H1 (cell line): Measurements from ENCODE around the gene E2F1.

ENCODE experiments used
- ATF2 ChIP-seq: IDR thresholded peaks from 2 replicates; pipeline ENCODE4 v1.6.1; 2012; ENCODE audit warnings: low read length, inconsistent platforms
- CTCF ChIP-seq, 3 experiments: IDR thresholded peaks; 1 replicate in 2 of 3; 2 replicates in 1 of 3; pipeline versions ENCODE4 v1.5.1 to v1.6.1; 2011; ENCODE audit warnings: low read length in 3 of 3, mild to moderate bottlenecking in 3 of 3, inconsistent platforms in 2 of 3, low read depth in 1 of 3, moderate library complexity in 1 of 3; ENCODE audit not compliant: insufficient read depth in 1 of 3; ENCODE audit errors: control extremely low read depth in 1 of 3
- EP300 ChIP-seq, 2 experiments: IDR thresholded peaks; 1 replicate in 1 of 2; 2 replicates in 1 of 2; pipeline ENCODE4 v1.6.1; 2011 to 2012; ENCODE audit warnings: low read depth in 2 of 2, low read length in 2 of 2, mild to moderate bottlenecking in 2 of 2, borderline replicate concordance in 1 of 2, inconsistent platforms in 1 of 2, moderate library complexity in 1 of 2
- EZH2 ChIP-seq: fragments of 200-600 bp; sonication (generic); IDR thresholded peaks from 2 replicates; pipeline ENCODE4 v1.7.1; 2012; ENCODE audit warnings: low read depth, mild to moderate bottlenecking, moderate library complexity, low read length, inconsistent platforms; ENCODE audit not compliant: severe bottlenecking
- FOSL1 ChIP-seq: IDR thresholded peaks from 2 replicates; pipeline ENCODE4 v1.6.1; 2011; ENCODE audit warnings: mild to moderate bottlenecking, low read depth, low read length, moderate library complexity; ENCODE audit not compliant: insufficient read depth
- HDAC6 ChIP-seq: IDR thresholded peaks from one replicate; pipeline ENCODE4 v1.7.1; 2012; ENCODE audit warnings: low read depth, mild to moderate bottlenecking, inconsistent platforms, low read length, moderate library complexity
- JUND ChIP-seq: IDR thresholded peaks from 2 replicates; pipeline ENCODE4 v1.6.1; 2011; ENCODE audit warnings: mild to moderate bottlenecking, improper control_type of control experiment, low read length
- POLR2A ChIP-seq, 2 experiments: IDR thresholded peaks; 1 replicate in 1 of 2; 2 replicates in 1 of 2; pipeline ENCODE4 v1.6.1; 2011; ENCODE audit warnings: low read depth in 2 of 2, low read length in 2 of 2, mild to moderate bottlenecking in 2 of 2; ENCODE audit errors: control extremely low read depth in 1 of 2
- SP1 ChIP-seq: IDR thresholded peaks from 2 replicates; pipeline ENCODE4 v1.6.1; 2011; ENCODE audit warnings: low read depth, low read length
- SUZ12 ChIP-seq: fragments of 200-600 bp; sonication (generic); IDR thresholded peaks from 2 replicates; pipeline ENCODE4 v1.6.1; 2012; ENCODE audit warnings: mild to moderate bottlenecking, inconsistent platforms, low read length, moderate library complexity, mixed read lengths
- TBP ChIP-seq: IDR thresholded peaks from 2 replicates; pipeline ENCODE4 v1.6.1; 2011; ENCODE audit warnings: low read depth, low read length, improper control_type of control experiment
- USF2 ChIP-seq: IDR thresholded peaks from 2 replicates; pipeline ENCODE4 v1.6.1; 2011; ENCODE audit warnings: low read length, improper control_type of control experiment
- ZNF274 ChIP-seq: IDR thresholded peaks from 2 replicates; pipeline ENCODE4 v1.7.0; 2012; ENCODE audit warnings: low read length, borderline replicate concordance; ENCODE audit errors: extremely low read depth

DNA sequence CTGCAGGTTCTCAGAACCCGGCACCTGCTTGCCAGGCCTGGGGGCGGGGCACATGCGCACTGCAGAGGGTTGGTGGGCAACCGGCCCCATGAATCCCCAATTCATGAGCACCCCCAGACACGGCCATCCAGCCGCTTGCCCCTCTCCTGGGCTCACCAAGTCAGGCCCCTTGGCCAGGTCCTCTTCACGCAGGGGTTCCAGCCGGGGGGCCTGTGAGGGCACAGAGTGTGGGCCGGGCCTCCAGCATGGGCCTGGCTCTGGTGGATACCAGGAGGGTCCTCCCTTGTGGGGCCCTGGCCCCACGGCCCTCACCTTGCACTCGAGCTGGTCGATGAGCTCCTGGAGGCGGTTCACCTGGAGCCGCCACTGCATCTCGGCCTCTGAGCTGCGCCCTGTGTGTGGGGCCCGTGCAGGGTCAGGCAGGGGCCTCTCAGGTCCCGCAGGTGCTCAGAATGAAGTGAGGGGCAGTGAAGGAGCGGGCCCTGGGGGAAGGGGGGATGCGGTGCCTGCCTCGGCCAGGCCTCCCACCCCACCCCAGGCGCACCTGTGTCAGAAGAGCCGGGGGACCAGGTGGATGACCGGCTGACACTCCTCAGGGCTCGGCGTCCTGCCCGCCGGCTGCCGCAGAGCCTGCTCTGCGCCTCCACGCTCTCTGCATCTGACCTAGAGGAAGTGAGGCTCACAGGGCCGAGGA, 26.7 kb downstream of the E2F1 start:
- TF ChIP-seq POLR2A (IDR thresholded peaks at IDR 0.05; ENCODE audit: control extremely low read depth in 1 of 2, low read depth in 2 of 2, low read length in 2 of 2) (no peak), EZH2 (no peak), CTCF (IDR thresholded peaks at IDR 0.05; ENCODE audit: control extremely low read depth in 1 of 3, insufficient read depth in 1 of 3, low read depth in 1 of 3, low read length in 3 of 3) (no peak), EP300 (IDR thresholded peaks at IDR 0.05; ENCODE audit: borderline replicate concordance in 1 of 2, low read depth in 2 of 2, low read length in 2 of 2) (no peak), HDAC6 (no peak), FOSL1 (no peak), SP1 (no peak), JUND (no peak), ZNF274 (no peak), SUZ12 (no peak), TBP (no peak), ATF2 (no peak), USF2 (no peak)
